Hippocampal formation (tissue), 2 donors: ENCODE data around the gene M6PR.
A peak's percentile ranks its signal among the peaks of the same experiment; 100 is the strongest.

ENCODE experiments used
- DNase-seq, 2 donors: peaks; one replicate each; lab custom pipeline; 2025; lab: John Stamatoyannopoulos, UW

M6PR gene

DNA sequence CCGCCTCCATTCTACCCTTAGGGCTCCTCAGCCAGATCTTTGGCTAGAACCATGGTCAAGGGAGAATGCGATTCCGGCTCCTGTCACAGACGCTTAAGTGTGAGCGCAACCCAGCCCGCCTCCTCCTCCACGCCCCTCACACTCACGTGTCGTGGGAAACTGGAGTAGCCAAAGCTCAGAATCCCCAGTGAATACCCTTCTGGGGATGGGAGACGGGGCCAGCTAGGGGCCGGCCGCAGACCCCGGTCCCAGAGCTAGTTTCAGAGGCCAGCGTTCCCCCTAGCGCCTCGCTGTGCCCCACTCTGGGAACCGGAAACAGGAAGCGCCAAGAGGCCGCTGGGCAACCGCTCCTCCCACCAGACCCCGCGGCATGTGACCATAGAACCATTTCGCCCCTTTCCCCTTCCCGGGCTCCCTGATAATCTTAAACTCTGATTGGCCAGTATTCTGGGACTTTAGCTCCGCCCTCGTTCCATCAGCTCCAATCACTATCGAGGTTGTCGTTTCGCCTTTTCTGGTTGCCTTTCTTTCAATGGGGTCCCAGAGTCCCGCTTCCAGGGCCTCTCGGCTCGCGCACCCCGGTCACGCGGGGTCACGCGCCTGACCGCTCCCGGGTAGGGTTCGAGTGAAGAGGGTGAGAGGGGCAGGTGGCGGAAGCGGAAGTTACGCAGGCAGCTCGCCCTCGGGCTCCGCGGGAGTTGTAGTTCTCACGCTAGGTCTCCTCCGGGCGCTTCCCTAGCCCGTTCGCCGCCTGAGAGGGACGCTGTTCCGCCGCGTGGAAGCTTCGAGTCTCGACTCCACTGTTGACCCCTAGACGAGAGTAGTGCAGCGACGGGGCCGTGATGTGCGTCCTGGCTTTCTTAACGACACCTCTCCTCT lies at the start of gene M6PR:
TSS of gene M6PR (minus strand) at position 304 of the 879 bp plus-strand sequence. CDS start 3,241 bp downstream, outside the sequence.
- DNase-seq, result peak; percentile 98 to 99

DNA sequence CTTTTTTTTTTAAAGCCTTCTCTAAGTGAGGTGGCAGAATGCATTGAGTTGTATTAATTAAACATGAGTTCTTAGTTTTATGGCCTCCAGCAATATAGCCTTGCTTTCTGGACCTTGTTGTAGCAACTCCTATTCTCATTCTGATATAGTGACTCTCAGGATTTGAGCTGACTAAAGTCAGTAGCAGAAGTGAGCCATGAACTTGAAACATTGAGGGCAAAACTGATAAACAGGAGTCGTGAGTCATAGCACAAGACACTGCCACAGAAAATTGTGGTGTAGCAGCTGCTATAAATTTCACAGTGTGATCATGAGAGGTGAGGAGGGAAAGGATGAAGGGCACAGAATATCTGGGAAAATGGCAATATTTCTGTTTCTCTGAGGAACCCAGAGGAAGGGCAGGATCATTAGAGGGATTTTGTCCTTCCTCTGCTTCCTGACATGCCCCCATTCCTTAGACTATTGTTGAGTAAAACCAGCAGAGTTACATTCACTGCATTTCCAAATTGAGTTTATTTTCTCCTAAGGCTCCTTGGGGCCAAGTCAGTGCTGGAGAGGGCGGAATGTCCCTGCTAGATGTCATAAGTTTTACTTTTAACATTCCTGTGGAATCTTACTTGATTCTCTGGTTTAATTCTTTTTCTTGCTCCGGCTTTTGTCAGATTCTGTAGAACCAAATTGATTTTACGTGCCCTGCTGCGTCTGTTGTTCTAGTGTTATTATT lies 47.4 kb upstream of the M6PR start:
- no peak for DNase-seq

DNA sequence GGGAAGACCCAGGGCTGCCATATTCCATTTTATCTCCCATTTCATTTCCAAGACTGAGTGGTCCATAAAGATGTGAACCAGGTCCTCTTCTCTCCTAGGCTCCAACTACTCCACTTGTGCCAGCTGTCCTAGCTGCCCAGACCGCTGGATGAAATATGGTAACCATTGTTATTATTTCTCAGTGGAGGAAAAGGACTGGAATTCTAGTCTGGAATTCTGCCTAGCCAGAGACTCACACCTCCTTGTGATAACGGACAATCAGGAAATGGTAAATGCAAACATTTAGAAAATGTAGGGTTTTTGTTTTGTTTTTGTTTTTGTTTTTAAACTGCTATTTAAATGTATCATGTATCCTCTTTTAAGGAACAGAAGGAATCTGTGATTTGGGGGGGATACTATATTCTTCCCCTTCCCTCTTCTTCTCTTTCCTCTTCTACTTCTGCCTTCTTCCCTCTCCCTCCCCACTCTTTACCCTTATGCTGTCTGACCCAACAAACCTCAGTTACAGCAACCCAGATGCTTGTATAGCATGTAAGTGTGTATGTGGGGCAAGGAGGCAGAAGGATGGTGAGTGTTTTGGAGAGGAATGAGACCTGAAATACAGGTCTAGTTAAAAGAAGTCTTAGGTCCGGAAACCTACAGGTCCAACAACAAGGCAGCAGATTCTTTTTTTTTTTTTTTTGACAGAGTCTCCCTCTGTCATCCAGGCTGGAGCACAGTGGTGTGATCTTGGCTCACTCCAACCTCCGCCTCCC lies 45.8 kb upstream of the M6PR start:
- no peak for DNase-seq

DNA sequence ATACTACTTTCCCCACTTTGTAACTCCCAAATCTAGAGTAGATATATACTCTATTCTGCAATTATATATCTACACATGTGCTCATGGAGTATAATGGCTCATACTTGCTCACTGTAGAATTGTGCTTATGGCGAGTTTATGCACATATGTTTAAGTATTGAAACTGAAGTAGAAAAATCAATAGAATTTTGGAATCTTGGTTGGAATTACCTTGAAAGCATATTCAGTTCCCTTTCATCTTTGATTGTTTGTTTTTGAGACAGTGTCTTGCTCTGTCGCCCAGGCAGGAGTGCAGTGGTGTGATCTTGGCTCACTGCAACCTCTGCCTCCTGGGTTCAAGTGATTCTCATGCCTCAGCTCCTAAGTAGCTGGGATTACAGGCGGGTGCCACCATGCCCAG lies 44.4 kb upstream of the M6PR start:
- DNase-seq, result no peak

DNA sequence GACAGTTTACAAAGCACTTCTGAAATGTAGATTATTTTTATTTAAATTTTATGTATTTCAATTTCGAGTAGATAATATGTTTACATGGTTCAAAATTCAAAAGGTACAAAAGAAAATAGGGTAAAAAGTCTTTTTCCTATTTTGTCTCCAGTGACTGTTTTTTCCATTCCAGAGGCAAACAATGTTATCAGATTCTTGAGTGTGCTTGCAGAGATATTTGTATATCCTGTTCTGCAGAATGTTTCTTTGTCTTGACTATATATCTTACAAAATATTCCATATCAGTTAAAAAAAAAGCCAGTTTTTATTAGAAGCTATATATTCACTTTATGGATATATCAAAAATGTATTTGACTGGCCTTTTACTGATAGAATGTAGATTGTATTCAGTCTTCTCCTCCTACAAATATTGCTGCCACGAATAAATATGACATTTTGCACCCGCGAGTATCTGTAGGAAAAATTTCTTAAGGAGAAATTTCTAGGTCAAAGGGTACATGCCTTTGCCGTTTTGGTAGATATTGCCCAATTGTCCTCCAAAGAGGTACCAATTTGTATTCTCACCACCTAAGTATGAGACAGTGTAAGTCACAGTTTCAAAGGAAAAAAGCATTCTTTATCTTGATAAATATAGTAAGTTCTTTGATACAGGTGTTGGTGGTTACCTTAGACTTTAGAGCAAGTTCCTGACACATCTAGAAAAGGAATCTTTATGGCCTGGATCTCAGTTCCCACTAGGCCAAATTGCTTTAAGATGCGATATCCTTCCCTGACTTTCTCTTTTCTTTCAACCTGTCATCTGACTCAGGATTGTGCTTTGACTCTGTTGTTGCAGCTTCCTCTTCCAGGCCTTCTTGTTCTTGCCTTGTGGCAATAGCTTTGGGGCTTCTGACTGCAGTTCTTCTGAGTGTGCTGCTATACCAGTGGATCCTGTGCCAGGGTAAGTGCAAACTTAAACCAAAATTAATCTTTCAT lies 42.2 kb upstream of the M6PR start:
- no peak for DNase-seq

DNA sequence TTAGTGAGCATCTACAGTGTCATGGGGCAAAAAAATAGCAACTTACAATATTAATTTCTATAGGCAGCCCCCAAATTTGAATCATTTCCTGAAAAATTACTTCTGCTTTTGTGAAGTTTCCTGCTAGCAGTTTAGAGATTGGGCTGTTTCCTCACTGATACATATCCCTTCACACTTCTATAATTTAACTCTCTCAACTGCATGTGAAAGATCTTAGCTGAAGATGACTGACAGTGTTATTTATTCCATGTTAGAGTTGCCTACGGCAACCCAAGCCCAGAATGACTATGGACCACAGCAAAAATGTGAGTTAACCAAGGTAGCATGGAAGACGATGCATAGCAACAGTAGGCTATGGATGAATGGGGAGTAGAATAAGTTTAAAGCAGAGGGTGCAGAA lies 40.0 kb upstream of the M6PR start, which contains the start of gene KLRG1:
TSS of gene KLRG1 (plus strand) at position 134 of the 400 bp plus-strand sequence. CDS start at position 224, 90 bp downstream.
- DNase-seq, result no peak

DNA sequence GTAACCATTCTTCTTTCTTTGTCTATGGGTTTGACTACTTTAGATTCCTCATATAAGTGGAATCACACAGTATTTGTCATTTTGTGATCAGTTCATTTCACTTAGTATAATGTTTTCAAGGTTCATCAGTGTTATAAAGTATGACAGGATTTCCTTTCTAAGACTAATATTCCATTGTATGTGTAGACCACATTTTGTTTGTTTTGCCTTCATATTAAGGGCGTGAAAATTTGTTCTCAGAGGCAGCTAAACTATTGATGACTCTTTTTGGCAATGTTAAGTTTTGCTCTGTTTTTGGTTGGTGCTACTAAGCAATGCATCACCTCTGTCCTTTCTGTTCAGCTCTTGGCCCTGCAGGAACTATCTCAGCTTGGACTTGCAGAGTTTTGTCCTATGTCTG lies 38.2 kb upstream of the M6PR start:
- no peak for DNase-seq

DNA sequence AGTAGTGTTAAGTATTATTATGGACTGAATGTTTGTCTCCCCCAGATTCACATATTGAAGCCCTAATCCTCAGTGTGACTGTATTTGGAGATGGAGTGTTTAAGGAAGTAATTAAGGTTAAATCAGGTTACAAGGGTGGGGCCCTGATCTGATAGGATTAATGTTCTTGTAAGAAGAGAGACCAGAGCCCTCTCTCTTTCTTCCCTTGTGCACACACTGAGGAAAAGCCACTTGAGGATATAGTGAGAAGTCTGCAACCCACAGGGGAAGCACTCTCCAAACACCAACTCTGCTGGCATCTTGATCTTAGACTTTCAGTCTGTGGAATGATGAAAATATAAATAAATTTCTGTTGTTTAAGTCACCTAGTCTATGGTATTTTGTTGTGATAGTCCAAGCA lies 37.7 kb upstream of the M6PR start:
- no peak for DNase-seq

DNA sequence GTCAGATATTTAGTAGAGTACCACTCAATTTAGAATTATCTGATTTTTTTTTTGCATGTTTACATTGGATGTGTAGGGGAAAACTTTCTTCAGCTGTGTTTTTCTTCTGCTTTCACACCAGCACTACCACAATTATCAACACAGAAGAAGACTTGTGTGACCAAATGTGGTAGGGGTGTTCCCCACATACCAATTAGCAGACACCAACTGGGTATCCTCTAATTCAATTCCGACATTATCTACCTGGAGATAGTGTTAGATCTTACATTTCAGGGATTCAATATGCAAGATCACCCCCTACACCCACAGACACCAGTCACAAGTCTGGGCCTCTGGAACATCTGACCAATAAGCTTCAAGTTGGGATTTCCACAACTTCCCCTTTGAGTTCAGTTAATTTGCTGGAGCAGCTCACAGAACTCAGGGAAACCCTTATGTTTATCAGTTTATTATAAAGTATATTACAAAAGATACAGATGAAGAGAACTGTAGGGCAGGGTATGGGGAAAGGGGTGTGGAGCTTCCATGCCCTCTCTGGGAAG lies 35.8 kb upstream of the M6PR start:
- no peak for DNase-seq

DNA sequence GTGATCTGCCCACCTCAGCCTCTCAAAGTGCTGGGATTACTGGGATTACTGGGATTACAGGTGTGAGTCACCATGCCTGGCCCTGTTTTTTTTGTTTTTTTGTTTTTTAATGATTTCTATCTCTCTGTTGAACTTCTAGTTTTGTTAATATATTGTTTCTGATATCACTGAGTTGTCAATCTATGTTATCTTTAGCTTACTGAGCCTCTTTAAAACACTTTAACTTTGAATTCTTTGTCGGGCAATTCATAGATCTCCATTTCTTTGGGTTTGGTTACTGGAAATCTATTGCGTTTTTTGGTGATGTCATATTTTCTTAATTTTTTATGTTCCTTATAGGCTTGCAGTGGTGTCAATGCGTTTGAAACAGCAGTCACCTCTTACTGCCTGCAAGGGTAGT lies 30.7 kb upstream of the M6PR start:
- no peak for DNase-seq

DNA sequence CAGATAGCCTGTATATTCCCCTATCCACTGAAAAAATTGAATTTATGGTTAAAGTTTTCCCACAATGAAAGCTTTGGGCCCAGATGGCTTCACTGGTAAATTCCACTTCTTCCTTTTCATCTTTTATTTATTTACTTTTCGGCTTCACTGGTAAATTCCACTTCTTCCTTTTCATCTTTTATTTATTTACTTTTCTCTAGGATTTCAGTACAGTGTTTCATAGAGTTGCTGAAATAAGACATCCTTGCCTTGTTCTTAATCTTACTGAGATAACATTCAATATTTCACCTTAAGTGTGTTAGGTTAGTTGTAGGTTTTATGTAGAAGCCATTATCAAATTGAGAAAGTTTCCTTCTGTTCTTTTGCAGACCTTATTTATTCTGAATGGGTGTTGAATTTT lies 21.0 kb upstream of the M6PR start:
- DNase-seq, result no peak

DNA sequence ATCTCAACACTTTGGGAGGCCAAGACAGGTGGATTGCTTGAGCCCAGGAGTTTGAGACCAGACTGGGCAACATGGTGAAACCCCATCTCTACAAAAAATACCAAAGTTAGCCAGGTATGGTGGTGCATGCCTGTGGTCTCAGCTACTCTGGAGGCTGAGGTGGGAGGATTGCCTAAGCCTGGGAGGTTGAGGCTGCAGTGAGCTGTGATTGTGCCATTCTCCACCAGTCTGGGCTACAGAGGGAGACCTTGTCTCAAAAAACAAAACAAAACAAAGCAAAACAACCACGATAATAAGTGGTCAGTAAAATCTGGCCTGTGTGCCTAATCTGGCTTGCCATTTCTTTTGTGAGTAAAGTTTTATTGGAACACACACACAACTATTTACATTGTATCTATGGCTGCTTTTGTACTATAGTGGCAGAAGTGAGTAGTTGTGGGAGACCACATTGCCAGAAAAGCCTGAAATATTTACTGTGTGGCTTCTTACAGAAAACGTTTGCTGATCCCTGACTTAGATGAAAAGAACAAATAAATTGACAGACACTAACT lies 20.5 kb upstream of the M6PR start:
- no peak for DNase-seq

DNA sequence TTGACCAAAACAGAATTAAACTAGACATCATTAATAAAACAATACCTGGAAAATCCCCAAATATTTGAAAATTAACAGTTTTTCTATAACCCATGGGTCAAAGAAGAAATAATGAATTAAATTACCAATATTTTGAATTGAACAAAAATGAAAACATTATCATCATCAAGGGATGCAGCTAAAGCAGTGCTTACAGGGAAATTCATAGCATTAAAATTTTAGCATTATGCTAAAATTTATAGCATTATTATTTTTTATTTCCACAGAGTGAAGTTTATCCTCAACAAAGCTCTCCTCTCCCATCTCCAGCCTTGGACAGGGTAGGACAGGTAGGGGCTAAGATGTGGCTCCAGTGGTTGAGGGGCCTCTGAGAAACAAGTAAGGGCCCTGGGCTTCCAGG lies 19.3 kb upstream of the M6PR start:
- DNase-seq, result no peak

DNA sequence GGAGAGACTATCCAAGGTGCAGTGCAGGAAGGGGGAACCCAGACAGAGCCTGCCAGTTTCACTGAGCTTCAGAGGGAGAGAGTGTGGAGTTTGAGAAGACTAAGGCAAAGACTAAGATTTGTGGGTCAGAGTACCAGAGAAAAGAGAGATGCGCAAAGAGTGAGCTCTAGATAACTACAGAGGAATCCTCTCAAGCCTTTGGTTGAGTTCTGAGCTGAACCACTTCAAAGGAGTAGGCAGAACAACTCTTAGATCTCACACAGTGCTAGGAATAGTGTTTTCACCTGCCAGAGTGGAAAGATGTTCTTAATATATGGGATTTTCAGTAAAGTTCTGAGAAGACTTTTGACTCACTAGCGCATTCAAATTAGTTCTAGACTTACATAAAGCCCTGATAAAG lies 10.7 kb upstream of the M6PR start:
- DNase-seq, result no peak

DNA sequence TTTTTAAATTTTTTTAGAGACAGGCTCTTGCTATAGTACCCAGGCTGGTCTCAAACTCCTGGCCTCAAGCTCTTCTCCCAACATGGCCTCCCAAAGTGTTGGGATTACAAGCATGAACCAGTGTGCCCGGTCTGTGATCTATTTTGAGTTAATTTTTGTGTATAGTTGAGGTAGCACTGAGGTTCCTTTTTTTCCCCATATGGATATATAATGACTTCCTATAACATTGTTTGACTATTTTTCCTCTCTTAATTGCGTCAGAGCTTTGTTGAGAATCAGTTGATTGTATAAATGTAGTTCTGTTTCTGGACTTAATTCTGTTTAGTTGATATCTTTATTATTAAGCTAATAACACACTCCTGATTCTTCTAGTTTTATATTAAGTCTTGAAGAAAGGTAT lies 8.6 kb upstream of the M6PR start:
- DNase-seq, result no peak

DNA sequence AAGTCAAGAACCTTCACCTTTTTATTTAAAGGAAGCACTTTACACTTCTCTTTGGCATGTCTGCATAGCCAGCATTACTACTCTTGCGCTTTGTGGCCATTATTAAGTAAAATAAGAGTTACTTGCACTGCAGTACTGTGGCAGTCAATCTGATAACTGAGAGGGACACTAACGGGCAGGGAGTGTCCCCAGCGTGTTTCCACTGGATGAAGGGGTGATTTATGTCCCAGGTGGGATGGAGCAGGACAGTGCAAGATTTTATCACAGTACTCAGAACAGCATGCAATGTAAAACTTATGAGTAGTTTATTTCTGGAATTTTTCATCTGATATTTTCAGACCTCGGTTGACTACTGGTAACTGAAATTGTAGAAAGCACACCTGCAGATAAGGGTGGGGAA lies 8.1 kb upstream of the M6PR start:
- DNase-seq, result no peak

DNA sequence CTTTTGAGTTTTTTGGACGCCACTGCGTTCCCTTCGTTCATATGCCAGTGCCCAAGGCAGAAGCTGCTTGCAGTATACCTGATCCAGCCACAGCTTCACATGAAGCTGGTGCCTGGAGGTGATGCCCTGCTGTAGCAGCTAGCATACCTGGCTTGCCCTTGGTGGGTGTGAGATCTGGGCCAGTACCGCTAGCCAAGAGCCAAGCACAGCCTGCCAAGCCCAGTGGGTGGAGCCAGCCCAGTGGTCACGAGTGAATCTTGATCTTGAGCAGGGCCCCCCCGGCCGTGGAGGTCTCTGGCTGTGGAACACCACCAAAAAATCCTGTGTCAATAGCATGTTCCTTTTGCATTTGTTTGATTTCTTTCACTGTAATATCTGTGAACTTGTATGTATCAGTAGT lies 7.3 kb upstream of the M6PR start:
- DNase-seq, result no peak

DNA sequence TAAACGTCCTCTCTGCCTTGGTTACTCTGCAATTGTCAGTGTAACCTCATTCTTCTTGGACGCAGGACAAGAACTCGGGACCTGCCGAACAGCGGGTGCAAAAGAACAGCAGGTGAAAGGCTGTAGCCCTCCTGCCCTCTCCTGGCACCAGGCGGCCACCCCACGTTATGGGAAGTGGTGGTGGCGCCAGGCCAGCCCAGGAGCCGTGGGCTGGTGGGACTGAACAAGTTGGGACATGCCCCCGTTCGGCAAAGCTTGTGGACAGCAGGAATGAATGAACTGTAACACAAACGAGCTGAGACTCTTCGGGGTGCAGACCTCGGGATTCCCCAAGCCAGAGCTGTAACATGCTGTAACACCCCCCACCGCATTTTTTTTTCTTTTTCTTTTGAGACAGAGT lies 6.6 kb upstream of the M6PR start:
- DNase-seq, result no peak

DNA sequence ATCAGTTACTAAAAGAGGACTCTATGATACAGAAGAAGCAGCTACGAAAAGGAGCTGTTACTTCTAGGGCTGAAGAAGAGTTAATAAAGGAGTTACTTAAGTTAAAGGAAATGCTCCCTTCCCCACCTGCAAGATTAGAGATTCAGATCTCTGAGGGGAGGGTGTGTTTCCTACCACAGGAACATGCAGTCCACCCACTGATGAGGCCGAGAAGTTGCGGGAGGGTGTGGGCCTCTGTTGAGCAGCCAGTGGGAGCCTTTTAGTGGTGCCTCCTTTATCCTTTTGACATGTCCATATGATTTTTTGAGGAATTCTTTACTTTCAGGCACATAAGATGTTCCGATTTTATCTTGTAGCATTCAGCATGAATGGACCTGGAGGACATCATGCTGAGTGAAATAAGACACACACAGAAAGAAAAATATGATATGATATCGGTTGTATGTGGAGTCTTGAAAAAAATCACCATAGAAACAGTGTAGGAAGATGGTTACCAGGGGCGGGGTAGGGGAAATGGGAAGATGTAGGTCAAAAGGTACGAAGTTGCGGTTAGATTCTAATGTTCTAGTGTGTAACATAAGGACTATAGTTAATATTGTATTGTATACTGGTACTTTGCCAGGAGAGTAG lies 4.4 kb upstream of the M6PR start:
- no peak for DNase-seq

DNA sequence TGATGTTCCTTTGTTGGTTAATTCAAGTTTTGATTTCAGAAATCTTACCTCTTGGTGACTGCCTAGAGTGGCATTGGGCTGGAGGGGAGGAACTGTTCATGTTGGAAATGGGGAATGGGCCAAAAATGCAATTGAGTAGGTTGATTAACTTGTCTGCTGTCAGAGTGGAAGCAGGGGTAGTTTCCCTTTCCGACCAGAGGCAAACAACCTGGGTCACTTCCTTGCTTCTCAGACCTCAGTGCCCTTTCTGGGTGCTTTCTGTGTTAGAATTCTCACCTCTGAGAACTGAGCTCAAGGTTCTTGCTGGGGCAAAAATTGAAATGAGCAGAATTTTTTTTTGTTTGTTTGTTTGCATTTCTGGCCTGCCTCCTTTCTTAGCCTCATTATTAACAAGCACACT lies 2.3 kb upstream of the M6PR start:
- DNase-seq, result no peak
